OCI-LY1 (cell line): ENCODE measurements around the gene WDR31.

ENCODE experiments used
- CTCF ChIP-seq: fragments of 200-600 bp; sonication (generic), shearing (Covaris generic); IDR thresholded peaks from 2 replicates; pipeline ENCODE4 v1.5.1; 2017; ENCODE audit warnings: mild to moderate bottlenecking, antibody characterized with exemption, low read length, moderate library complexity, mixed read lengths
- EZH2 ChIP-seq: fragments of 200-600 bp; sonication (generic), shearing (Covaris generic); IDR thresholded peaks from 2 replicates; pipeline ENCODE4 v1.8.0; 2017; ENCODE audit warnings: borderline replicate concordance, mixed run types, mild to moderate bottlenecking, antibody characterized with exemption, low read length, moderate library complexity, mixed read lengths

- TF ChIP-seq CTCF (no peak), EZH2 (no peak)
Observed at GRCh38 chr9:113307396-113307975, 32.6 kb downstream of the WDR31 start.
